Stomach (tissue), 4 donors: ENCODE measurements around the gene RNF115.
"Not testable (repeated sequence)": the region's sequence is repeated elsewhere in the genome, so short reads cannot be mapped to it uniquely, and the experiment has no call there.

Experiments used
- CTCF ChIP-seq, 7 experiments: fragments of 450-650 bp in 4 of 7; fragments of 200-600 bp in 3 of 7; sonication (generic) in 3 of 7; IDR thresholded peaks; one replicate each; pipeline ENCODE4 v1.5.1; 2016 to 2019; ENCODE audit warnings: antibody characterized with exemption in 7 of 7, control low read depth in 2 of 7, mild to moderate bottlenecking in 1 of 7
- EP300 ChIP-seq: sonication (generic); formaldehyde crosslinking; IDR thresholded peaks from one replicate; pipeline ENCODE4 v1.6.1; 2017; ENCODE audit warnings: antibody characterized with exemption
- POLR2A ChIP-seq, 4 donors: fragments of 450-650 bp; IDR thresholded peaks; one replicate each; pipeline ENCODE4 v1.6.1; 2016; ENCODE audit warnings: antibody characterized with exemption in 4 of 4, control low read depth in 2 of 4, mild to moderate bottlenecking in 1 of 4, moderate library complexity in 1 of 4
- POLR2AphosphoS5 ChIP-seq, 3 donors: sonication (generic); formaldehyde crosslinking; IDR thresholded peaks; one replicate each; pipeline ENCODE4 v1.6.1; 2016; ENCODE audit warnings: antibody characterized with exemption in 3 of 3

- not testable (repeated sequence) for TF ChIP-seq POLR2A (IDR thresholded peaks at IDR 0.05); CTCF (IDR thresholded peaks at IDR 0.05); POLR2AphosphoS5 (IDR thresholded peaks at IDR 0.05); EP300
Measured at GRCh38 chr1:145765585-145766360, 58.1 kb downstream of the RNF115 start.
